ENCODE results near the gene NDRG4. TPM values are rescaled to one million over a fixed set of nuclear protein-coding genes. Genes with fewer than 3 reads are reported as not detected.

Gene NDRG4
- total RNA-seq, result 2.0 and 3.4 TPM in 2 replicates

GRCh38 chr16:58499615-58500351 lies at the start of gene NDRG4:
NDRG4 (plus strand) TSS chr16:58500143; CDS start chr16:58500249, 106 bp downstream.

GRCh38 chr16:58515125-58515870 lies 15.4 kb downstream of the NDRG4 start, which contains the start of gene SETD6:
SETD6 (plus strand) TSS chr16:58515517; CDS start chr16:58515538, 21 bp downstream.

Other genes with a start within 250 kb of the NDRG4 start
- not detected in 2 replicates for gene PRSS54, start 205.1 kb upstream of the NDRG4 start, total RNA-seq
- gene GINS3, start 107.7 kb upstream of the NDRG4 start, total RNA-seq, result 4.9 and 13.0 TPM in 2 replicates
- 12.3 and 14.8 TPM in 2 replicates for gene SETD6, start 15.4 kb downstream of the NDRG4 start, total RNA-seq
- gene CNOT1, start 129.7 kb downstream of the NDRG4 start, total RNA-seq, result 63.3 and 72.9 TPM in 2 replicates
- 9.2 and 9.3 TPM in 2 replicates for gene SLC38A7, start 184.6 kb downstream of the NDRG4 start, total RNA-seq
- 160 and 203 TPM in 2 replicates for gene GOT2, start 234.2 kb downstream of the NDRG4 start, total RNA-seq

Data from hair follicular keratinocyte (primary cell).